GM19438 (cell line): ENCODE measurements around the gene WDR11.

Experiments used
- ATAC-seq: cut with Tn5 transposase; IDR thresholded peaks from one replicate; pipeline ENCODE4 v1.9.1; 2021; ENCODE audit warnings: low read depth; ENCODE audit not compliant: unreplicated experiment

Gene WDR11, protein sequence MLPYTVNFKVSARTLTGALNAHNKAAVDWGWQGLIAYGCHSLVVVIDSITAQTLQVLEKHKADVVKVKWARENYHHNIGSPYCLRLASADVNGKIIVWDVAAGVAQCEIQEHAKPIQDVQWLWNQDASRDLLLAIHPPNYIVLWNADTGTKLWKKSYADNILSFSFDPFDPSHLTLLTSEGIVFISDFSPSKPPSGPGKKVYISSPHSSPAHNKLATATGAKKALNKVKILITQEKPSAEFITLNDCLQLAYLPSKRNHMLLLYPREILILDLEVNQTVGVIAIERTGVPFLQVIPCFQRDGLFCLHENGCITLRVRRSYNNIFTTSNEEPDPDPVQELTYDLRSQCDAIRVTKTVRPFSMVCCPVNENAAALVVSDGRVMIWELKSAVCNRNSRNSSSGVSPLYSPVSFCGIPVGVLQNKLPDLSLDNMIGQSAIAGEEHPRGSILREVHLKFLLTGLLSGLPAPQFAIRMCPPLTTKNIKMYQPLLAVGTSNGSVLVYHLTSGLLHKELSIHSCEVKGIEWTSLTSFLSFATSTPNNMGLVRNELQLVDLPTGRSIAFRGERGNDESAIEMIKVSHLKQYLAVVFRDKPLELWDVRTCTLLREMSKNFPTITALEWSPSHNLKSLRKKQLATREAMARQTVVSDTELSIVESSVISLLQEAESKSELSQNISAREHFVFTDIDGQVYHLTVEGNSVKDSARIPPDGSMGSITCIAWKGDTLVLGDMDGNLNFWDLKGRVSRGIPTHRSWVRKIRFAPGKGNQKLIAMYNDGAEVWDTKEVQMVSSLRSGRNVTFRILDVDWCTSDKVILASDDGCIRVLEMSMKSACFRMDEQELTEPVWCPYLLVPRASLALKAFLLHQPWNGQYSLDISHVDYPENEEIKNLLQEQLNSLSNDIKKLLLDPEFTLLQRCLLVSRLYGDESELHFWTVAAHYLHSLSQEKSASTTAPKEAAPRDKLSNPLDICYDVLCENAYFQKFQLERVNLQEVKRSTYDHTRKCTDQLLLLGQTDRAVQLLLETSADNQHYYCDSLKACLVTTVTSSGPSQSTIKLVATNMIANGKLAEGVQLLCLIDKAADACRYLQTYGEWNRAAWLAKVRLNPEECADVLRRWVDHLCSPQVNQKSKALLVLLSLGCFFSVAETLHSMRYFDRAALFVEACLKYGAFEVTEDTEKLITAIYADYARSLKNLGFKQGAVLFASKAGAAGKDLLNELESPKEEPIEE

GRCh38 chr10:120850911-120851865 lies at the start of gene WDR11:
Gene WDR11, plus strand, starts transcription at chr10:120851362. Its CDS starts 59 bp downstream, at chr10:120851421.
- ATAC-seq: peak; percentile 99

DNA sequence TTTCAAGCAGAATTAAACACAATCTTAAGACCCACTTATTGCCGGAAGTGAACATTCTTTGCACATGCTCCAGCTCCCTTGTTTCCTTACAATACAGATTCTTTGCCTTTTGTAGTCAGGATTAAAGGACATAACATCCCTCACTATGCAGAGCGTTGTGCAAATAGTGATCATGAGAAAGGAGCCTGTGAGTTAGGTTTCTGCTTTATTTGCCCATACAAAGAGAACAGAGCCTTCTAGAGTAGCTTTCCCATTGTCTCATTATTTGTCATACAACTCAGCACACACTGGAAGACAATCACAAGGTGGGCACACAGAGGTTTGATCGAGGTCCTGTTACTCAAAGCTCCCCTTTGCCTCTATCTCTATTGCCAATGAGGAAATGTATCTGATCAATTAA lies 48.2 kb upstream of the WDR11 start:
- ATAC-seq: no peak

DNA sequence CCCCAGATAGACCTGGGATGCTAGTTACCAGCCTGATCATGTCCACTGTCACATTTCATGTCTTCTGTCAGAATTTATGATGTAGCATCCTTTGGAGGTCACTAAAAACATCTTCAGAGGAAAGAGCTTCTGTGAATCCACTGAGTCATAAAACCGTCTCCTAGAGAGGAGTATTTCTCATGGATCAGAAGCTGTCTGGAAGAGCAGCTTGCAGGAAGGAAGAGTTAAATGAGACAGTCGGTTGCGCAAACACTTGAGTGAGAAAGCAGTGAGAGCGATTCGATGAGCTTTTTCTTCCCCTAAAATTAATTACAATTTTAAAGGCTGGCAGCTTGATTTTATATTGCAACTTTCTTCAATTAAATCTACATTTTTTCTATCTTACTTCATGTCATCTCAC lies 47.2 kb upstream of the WDR11 start:
- no peak for ATAC-seq

- no peak for ATAC-seq
These were observed 45.9 kb upstream of the WDR11 start for GRCh38 chr10:120805014-120805812.

DNA sequence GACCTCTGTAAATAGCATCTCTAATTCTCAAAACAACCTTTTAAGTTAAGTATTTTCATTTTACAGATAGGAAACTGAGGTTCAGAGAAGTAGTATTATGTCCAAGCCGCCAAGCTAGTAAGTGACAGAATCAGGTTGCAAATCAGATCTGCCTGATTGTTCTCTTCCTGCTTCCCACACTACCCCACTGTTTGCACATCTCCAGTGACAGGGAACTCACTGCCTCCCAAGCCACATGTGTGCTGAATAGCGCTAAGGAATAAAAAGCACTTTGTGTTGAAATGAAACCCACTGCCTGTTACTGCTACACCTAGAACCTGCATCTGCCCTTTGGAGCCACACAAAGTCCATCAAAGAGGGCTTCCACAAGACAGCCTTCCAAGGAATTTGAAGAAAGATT lies 45.1 kb upstream of the WDR11 start:
- ATAC-seq: no peak

- no peak for ATAC-seq
These were observed 40.9 kb upstream of the WDR11 start for GRCh38 chr10:120810298-120810697.

- no peak for ATAC-seq
These were observed 38.1 kb upstream of the WDR11 start for GRCh38 chr10:120813085-120813484.

DNA sequence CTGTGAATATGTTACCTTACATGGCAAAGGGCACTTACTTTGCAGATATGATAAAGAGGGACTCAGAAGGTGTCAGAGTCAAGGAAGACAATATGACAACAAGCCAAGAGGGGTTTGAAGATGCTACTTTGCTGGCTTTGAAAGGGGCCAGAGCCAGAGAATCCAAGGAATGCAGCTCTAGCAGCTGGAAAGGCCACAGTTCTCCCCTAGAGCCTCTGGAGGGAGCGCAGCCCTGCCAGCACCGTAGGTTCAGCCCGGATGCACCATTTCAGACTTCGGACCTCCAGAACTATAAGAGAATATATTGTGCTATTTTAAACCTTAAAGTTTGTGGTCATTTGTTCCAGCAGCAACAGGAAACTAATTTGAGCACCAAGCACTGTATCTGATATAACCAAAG lies 32.9 kb upstream of the WDR11 start:
- no peak for ATAC-seq

DNA sequence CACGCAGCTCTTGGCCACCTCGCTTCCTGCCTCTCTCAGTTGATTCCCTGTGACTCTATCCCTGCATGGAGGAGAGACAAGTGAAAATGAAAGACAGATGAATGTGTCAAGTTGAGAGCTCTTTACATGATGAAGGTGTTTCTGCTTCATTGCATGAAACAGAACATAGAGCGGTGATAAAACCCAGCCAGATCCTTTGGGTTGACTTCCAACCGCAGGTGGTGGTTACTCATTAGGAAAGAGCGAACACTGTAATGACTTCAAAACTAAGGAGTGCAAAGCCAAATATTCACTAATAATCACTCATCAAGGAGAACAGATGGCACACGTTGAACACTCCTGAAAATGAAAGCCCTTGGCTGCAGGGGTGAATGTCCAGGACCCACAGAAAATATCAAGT lies 31.8 kb upstream of the WDR11 start:
- ATAC-seq: no peak

DNA sequence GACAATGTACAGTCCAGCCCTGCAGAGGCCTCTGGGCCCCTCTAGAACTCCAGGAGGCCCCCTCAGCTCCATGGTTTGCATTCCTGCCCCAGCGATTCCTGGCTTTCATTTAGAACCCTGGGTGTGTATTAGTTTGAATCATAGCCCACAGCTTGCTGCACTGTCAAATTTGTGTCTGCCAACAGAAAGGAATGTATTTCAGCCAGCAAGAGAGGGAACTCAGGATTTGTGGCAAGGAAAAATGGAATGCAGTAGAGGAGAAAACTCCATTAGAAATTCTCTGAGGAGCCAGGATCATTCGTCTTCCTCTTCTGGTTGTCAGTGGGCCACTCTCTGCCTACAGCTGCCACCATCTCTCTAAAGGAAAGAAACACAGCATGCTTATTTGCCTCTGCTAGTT lies 27.9 kb upstream of the WDR11 start:
- no peak for ATAC-seq

DNA sequence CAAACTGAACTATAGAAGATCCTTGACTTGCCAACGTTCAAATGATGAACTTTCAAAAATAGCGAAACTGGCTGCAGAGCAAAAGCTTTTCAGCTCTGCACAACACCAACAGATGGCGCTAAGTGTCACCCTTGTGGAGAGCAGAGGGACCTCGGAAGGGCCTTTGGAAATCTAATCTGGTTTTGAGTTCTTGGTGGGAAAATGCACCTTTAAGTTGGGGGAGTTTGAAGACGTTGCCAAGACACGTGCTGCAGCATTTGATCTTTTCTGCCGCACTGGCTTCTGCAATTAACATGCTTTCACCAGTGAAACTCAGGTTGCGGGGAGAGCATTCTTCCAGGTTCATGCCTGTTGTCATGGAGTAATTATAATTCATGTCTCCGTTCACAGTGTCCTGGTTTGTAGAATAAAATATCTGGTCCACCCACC lies 26.3 kb upstream of the WDR11 start:
- no peak for ATAC-seq

DNA sequence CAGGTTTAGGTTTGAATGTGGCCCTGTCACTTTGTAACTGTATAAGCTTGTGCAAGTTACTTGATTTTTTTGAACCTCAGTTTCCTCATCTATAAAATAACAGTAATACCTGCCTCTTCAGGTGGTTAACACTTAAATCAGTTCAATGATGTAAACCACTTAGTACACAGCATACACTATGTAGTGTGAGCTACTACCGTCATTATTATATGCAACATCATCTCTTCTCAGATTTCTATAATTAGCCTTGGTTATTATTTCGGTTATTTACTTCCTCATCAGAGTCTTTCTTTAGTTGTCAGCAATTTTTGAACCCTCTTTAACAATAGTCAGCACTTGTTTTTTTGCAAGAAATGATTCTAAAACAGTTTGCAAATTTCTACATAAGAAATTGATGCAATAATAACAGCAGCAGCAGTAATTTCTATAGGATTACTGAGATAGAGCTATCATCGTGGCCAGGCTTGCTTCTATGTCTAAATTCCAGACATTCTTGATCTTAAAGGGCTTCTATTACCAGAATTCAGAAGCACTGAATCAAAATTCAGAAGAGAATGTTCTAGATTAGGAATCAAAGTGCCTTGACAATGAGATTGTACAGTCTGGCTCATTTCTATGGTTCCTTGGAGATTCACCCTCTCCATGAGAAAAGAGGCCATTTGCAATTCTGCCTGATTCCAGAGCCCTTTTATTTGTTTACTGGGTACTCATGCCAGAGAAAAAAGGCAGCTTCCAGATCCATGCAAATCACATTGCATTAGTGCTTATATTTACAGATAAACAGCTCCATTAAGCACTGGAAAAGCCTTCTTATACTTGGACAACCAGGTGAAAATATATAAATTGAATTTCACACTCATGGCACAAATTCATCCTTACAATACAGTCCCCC lies 25.0 kb upstream of the WDR11 start:
- no peak for ATAC-seq

- ATAC-seq: no peak
These were observed 23.8 kb upstream of the WDR11 start for GRCh38 chr10:120827251-120827875.

GRCh38 chr10:120828763-120829319 lies 22.3 kb upstream of the WDR11 start:
- no peak for ATAC-seq

DNA sequence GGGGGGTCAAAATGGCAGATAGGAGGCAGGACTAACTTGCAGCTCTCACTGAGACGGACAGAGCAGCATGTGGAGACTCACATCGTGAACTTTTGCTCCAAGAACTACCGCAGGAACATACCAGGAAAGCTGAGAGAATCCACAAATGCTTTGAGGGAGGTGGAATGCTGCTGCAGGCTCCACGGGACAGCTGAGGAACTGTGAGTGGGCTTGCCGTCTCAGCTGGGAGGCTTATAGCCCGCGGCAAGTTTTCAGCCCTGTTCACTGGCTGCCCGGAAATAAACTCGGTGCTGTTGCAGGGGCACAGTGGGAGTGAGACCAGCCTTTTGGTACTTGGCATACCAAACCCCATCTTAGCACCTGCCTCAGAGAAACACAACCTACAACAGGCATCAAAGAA lies 19.1 kb upstream of the WDR11 start:
- ATAC-seq: no peak

GRCh38 chr10:120833222-120833928 lies 17.8 kb upstream of the WDR11 start:
- no peak for ATAC-seq

DNA sequence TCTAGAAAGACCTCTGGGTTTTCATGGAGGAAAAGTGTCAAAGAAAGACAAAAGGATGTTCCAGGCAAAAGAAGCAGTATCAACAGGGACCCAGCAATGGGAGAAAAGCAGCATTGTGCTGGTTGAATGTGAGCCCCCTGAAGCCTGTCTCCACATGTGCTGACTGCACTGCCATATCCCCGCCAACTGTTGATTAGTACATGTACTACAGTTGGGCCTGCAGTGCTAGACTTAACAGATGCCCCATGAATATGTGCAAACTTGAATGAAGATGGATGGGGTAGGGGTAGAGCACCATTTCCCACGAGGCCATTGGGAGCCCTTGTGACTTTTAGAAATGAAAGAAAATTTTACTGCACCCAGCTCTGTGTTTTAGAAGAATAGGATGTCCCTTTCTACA lies 15.6 kb upstream of the WDR11 start:
- no peak for ATAC-seq
